Natural killer cell (primary cell): ENCODE results near the gene COG5. TPM values are rescaled to one million over a fixed set of nuclear protein-coding genes. Genes with fewer than 3 reads are reported as not detected.

ENCODE experiments used
- ATAC-seq, 3 donors: fragments of 150-1000 bp in 2 of 3; fragments of 200-7000 bp in 1 of 3; cut with Tn5 transposase; 1 replicate in 1 of 3; 2 replicates in 2 of 3; pipeline ENCODE4 v1.10.0; 2021; ENCODE audit warnings: mild to moderate bottlenecking in 2 of 3, moderate library complexity in 2 of 3
- DNase-seq, 2 donors: peaks; one replicate each; pipeline versions ENCODE4 v3.0.0 to v3.0.0-alpha.2; 2013 to 2021; ENCODE audit warnings: mixed read lengths in 1 of 2
- H3K27ac ChIP-seq: one replicate; pipeline ENCODE4 v1.5.1; 2013; ENCODE audit warnings: mild to moderate bottlenecking, low read length
- H3K27me3 ChIP-seq: one replicate; pipeline ENCODE4 v1.6.1; 2013; ENCODE audit warnings: low read length; ENCODE audit not compliant: control insufficient read depth, insufficient read depth
- H3K36me3 ChIP-seq: one replicate; pipeline ENCODE4 v1.6.1; 2013; ENCODE audit warnings: low read length; ENCODE audit not compliant: control insufficient read depth, insufficient read depth
- H3K4me1 ChIP-seq: one replicate; pipeline ENCODE4 v1.6.1; 2013; ENCODE audit warnings: low read length; ENCODE audit not compliant: control insufficient read depth, insufficient read depth
- H3K4me3 ChIP-seq: one replicate; pipeline ENCODE4 v1.5.1; 2013; ENCODE audit warnings: low read length
- H3K9me3 ChIP-seq: one replicate; pipeline ENCODE4 v1.6.1; 2013; ENCODE audit warnings: low read length; ENCODE audit not compliant: control insufficient read depth, insufficient read depth
- H3K27ac Mint-ChIP-seq, 2 donors: one replicate each; pipeline ENCODE4 v1.8.0; 2022; ENCODE audit warnings: mild to moderate bottlenecking in 2 of 2, mixed read lengths in 2 of 2, moderate library complexity in 1 of 2
- H3K27me3 Mint-ChIP-seq, 2 donors: one replicate each; pipeline ENCODE4 v1.8.0; 2022; ENCODE audit warnings: low read depth in 2 of 2, mixed read lengths in 2 of 2
- H3K36me3 Mint-ChIP-seq: one replicate; pipeline ENCODE4 v1.8.0; 2022; ENCODE audit warnings: mixed read lengths
- H3K4me1 Mint-ChIP-seq, 2 donors: one replicate each; pipeline ENCODE4 v1.8.0; 2022; ENCODE audit warnings: mixed read lengths in 2 of 2
- H3K4me3 Mint-ChIP-seq: one replicate; pipeline ENCODE4 v1.8.0; 2022; ENCODE audit warnings: mild to moderate bottlenecking, moderate library complexity, mixed read lengths
- H3K9me3 Mint-ChIP-seq, 2 donors: one replicate each; pipeline ENCODE4 v1.8.0; 2022; ENCODE audit warnings: mixed read lengths in 2 of 2
- WGBS: methylation state at CpG from one replicate; pipeline ENCODE4 v1.1.7; 2013; ENCODE audit warnings: missing lambda C conversion rate; ENCODE audit not compliant: insufficient coverage; 5-methylcytosine and 5-hydroxymethylcytosine counted together
- intact Hi-C: fragments of 100-400 bp; cut with micrococcal nuclease; formaldehyde crosslinking; loops from one replicate; pipeline ENCODE4 v1.14.2; 2022
- total RNA-seq, 4 donors: library from RNA; stranded (reverse); fragments of 120-200 nt in 1 of 4; gene quantifications; one replicate each; pipeline versions ENCODE4 v1.2.3 to v1.2.4, GENCODE V29; 2013 to 2022
- TF ChIP-seq, protein P1 (sequence below): fragments of 200-600 bp; IDR thresholded peaks from one replicate; pipeline ENCODE4 v1.8.0; 2022; ENCODE audit warnings: antibody characterized with exemption

COG5 gene
- total RNA-seq, 3 donors from 2014 or later (not counting 1 experiment from before 2014, with no cell fraction given) = 49.2 to 54.6 (median 54.2) TPM

DNA sequence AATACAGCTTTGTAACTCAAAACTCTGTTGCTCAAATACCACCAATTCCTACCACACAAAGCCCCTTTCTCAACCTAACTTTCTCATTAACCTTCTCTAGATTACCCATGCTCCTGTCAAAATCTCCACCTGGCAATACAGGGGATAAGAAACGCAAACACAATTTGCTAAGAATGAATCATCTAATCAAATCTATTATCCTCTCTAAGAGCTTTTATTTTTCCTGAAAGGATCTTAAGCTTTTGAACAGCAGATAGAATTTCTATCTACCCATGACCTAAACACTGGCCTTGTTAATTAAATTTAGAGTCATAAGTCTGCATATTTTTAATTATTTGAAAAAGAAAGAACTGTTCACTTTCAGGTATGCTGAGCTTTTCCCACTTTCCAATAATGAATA, 296.6 kb downstream of the COG5 start:
- Histone ChIP-seq H3K36me3 (no peaks in the 10 kb centered on the region), H3K4me3 (no peak overlapping the region), H3K27me3 (no peaks in the 10 kb centered on the region), H3K4me1 (no peaks in the 10 kb centered on the region), H3K9me3 (no peaks in the 10 kb centered on the region), H3K27ac (no peak overlapping the region)
- no peak for ATAC-seq
- TF ChIP-seq, protein P1, sequence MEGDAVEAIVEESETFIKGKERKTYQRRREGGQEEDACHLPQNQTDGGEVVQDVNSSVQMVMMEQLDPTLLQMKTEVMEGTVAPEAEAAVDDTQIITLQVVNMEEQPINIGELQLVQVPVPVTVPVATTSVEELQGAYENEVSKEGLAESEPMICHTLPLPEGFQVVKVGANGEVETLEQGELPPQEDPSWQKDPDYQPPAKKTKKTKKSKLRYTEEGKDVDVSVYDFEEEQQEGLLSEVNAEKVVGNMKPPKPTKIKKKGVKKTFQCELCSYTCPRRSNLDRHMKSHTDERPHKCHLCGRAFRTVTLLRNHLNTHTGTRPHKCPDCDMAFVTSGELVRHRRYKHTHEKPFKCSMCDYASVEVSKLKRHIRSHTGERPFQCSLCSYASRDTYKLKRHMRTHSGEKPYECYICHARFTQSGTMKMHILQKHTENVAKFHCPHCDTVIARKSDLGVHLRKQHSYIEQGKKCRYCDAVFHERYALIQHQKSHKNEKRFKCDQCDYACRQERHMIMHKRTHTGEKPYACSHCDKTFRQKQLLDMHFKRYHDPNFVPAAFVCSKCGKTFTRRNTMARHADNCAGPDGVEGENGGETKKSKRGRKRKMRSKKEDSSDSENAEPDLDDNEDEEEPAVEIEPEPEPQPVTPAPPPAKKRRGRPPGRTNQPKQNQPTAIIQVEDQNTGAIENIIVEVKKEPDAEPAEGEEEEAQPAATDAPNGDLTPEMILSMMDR = no peak
- no peak for DNase-seq
- intact Hi-C loops = no loop called here
- Mint-ChIP-seq H3K9me3 (no peaks in the 10 kb centered on the region), H3K4me3 (no peak overlapping the region), H3K27me3 (no peaks in the 10 kb centered on the region), H3K36me3 (no peaks in the 10 kb centered on the region), H3K27ac (no peak overlapping the region), H3K4me1 (no peaks in the 10 kb centered on the region)
- 100% methylated on average over 1 of the region's 1 CpG for WGBS

DNA sequence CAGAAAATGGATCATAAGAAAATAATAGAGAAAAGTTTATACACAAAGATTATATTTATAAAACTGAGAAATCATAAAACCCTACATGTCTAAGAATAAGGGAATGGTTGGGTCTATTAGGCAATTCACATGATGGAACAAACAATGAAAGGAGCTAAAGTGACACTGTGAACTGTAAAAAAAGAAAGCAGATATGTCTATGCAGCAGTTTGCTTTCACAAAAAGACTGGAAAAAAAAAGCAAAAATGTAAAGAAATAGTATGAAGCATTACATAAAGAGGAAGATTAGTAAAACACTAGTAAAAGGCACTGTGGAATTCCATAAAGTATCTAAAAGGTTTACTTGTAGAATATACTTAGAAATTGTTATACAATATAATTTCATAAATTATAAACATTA, 299.0 kb downstream of the COG5 start:
- H3K27me3 Mint-ChIP-seq = no peaks in the 10 kb centered on the region
- no peaks in the 10 kb centered on the region for H3K4me1 ChIP-seq
- H3K27me3 ChIP-seq = no peaks in the 10 kb centered on the region
- no peaks in the 10 kb centered on the region for H3K36me3 Mint-ChIP-seq
- H3K27ac ChIP-seq = no peak overlapping the region
- no peaks in the 10 kb centered on the region for H3K36me3 ChIP-seq
- no peaks in the 10 kb centered on the region for H3K9me3 ChIP-seq
- TF ChIP-seq, protein P1 = no peak
- DNase-seq = no peak
- H3K9me3 Mint-ChIP-seq = no peaks in the 10 kb centered on the region
- H3K4me1 Mint-ChIP-seq = no peaks in the 10 kb centered on the region
- H3K27ac Mint-ChIP-seq = no peak overlapping the region
- no peak overlapping the region for H3K4me3 ChIP-seq
- H3K4me3 Mint-ChIP-seq = no peak overlapping the region
- intact Hi-C loops = no loop called here
- ATAC-seq = no peak

DNA sequence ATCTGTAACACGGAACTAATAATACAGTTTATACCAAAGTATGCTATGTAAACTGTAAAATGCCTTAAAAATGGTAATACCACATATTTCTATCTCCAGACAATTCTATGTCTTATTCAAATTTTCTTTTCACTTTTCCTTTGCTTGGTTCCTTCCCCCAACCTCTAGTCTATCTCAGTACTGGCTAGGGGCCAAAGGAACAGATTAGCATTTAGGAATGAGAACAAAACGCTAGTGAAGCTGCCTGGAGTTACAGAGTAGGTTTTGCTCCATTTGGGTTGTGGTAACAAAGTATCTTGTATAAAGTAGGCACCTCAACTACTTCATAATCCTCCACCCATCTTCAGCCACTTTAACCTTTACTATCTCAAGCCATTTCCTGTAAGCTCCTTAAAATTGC, 300.9 kb downstream of the COG5 start:
- no peak overlapping the region for H3K4me3 ChIP-seq
- Mint-ChIP-seq H3K4me3 (no peak overlapping the region), H3K27ac (no peak overlapping the region), H3K36me3 (no peaks in the 10 kb centered on the region), H3K27me3 (no peaks in the 10 kb centered on the region), H3K4me1 (no peaks in the 10 kb centered on the region), H3K9me3 (no peaks in the 10 kb centered on the region)
- no peak for ATAC-seq
- H3K27me3 ChIP-seq = no peaks in the 10 kb centered on the region
- no peak for DNase-seq
- no peaks in the 10 kb centered on the region for H3K9me3 ChIP-seq
- intact Hi-C loops = no loop called here
- H3K36me3 ChIP-seq = no peaks in the 10 kb centered on the region
- 100% methylated on average over 1 of the region's 2 CpGs for WGBS
- H3K4me1 ChIP-seq = no peaks in the 10 kb centered on the region
- TF ChIP-seq, protein P1 = no peak
- H3K27ac ChIP-seq = no peak overlapping the region

DNA sequence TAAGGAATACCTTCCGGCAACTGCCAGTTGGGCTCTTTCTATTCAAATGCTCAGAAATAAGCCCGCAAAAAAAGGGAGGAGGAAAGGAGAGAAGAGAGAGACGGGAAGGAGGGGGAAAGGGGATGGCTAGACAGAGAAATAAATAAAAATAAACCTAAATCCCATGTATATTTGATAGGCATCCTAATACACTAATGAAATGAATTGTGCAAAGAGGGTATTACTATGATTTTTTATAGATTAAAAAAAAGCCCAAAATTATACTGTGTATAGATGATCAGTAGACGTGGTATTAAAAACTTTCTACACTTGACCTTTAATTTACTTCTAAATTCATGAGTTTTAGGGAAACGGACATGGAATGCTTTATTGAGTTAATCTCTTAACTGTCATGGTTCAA, 305.0 kb downstream of the COG5 start:
- H3K4me1 ChIP-seq = no peaks in the 10 kb centered on the region
- TF ChIP-seq, protein P1 = no peak
- H3K27ac ChIP-seq = no peak overlapping the region
- H3K9me3 Mint-ChIP-seq = no peaks in the 10 kb centered on the region
- H3K4me3 Mint-ChIP-seq = no peak overlapping the region
- H3K36me3 ChIP-seq = no peaks in the 10 kb centered on the region
- H3K4me3 ChIP-seq = no peak overlapping the region
- no peak overlapping the region for H3K27ac Mint-ChIP-seq
- 92% methylated on average over 2 of the region's 5 CpGs for WGBS
- no peaks in the 10 kb centered on the region for H3K4me1 Mint-ChIP-seq
- no peaks in the 10 kb centered on the region for H3K27me3 Mint-ChIP-seq
- ATAC-seq = no peak
- intact Hi-C loops = no loop called here
- H3K36me3 Mint-ChIP-seq = no peaks in the 10 kb centered on the region
- DNase-seq = no peak
- no peaks in the 10 kb centered on the region for H3K9me3 ChIP-seq
- no peaks in the 10 kb centered on the region for H3K27me3 ChIP-seq
